NCI-H774 (cell line): ENCODE results near the gene RHEB.
"Not testable (repeated sequence)": the region's sequence is repeated elsewhere in the genome, so short reads cannot be mapped to it uniquely, and the experiment has no call there.

Experiments used
- DNase-seq: peaks from one replicate; lab custom pipeline; 2025; lab: John Stamatoyannopoulos, UW

The RHEB gene, protein sequence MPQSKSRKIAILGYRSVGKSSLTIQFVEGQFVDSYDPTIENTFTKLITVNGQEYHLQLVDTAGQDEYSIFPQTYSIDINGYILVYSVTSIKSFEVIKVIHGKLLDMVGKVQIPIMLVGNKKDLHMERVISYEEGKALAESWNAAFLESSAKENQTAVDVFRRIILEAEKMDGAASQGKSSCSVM

DNA sequence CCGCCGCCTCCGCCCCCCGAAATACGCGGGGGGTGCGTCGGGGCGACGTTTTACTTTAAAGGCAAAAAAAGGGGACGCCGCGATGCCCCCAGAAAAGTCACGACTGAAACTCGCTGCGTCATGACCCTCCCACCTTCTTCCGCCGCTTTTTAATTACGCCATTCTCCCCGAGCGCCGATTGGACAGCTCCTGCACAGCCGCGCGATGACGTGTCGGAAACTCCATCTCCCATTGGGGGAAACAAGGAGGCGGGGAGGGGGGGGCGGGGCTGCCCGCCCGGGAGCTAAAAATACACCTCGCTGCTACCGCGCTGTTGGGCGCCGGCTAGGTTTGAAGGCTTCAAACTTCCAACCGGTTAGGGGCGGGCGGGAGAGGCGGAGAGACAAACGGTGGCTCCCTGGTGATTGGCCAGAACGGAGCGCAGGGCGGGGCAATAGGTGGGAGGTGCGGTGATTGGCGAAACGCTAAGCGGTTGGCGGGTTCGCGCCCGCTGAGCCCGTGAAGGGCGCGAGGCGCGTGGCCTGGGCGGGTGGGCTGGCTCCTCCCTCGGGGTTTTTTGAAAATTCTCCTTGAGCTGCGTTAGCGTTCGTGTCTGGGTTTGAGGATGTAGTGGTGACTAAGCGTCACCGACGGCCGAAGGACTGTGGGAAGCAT lies at the start of gene RHEB:
RHEB (minus strand) TSS at position 131 of the 654 bp plus-strand sequence. CDS start 384 bp downstream, outside the sequence.
- peak; percentile 99 for DNase-seq

GRCh38 chr7:151566897-151567320 lies 47.2 kb upstream of the RHEB start:
- DNase-seq: no peak

DNA sequence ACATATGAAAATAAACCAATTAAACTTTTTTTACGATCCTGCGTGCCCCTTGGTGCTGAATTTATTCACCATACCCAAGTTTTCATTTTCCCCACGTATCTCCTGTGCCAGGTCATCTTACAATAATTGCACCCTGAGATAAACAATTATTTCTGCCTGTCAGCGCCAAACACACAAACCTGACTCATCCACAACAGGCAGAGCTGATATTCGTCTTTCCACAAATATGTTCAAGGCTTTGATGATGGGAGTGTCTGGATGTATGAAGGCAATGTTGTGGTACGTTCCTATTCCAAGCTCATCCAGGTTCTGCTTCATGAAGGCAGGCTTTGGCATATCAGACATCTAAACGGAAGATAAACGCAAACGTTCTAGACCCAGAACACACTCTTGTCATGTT lies 45.8 kb upstream of the RHEB start:
- no peak for DNase-seq

GRCh38 chr7:151560243-151560642 lies 40.5 kb upstream of the RHEB start:
- no peak for DNase-seq

- no peak for DNase-seq
Observed at GRCh38 chr7:151559557-151560183, 40.0 kb upstream of the RHEB start.

GRCh38 chr7:151558575-151558974 lies 38.9 kb upstream of the RHEB start:
- DNase-seq: no peak

- no peak for DNase-seq
Observed at GRCh38 chr7:151556592-151556991, 36.9 kb upstream of the RHEB start.

DNA sequence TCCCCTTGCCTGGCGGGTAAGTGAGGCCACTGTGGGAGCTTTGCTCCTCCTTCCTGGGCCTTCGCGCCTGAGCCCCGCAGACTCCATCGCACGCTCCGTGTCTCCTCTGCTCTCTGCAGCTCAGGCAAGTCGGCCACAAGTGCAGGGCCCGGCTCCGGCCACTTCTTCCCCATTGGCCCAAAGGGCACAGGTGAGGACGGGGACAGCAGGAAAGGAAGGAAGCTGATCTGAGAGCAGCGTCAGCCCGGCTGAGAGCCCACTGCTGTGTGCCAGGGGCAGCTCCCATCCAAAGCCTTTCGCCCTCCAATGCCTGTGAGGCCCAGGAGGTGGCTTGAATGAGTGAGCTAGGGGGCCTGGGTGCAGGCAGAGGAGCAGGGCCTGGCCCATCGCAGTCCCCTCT lies 33.7 kb upstream of the RHEB start:
- no peak for DNase-seq

GRCh38 chr7:151552352-151553028 lies 32.8 kb upstream of the RHEB start:
- DNase-seq: peak; percentile 42

- no peak for DNase-seq
Observed at GRCh38 chr7:151551820-151552219, 32.1 kb upstream of the RHEB start.

- DNase-seq: no peak
Observed at GRCh38 chr7:151550656-151551286, 31.1 kb upstream of the RHEB start.

DNA sequence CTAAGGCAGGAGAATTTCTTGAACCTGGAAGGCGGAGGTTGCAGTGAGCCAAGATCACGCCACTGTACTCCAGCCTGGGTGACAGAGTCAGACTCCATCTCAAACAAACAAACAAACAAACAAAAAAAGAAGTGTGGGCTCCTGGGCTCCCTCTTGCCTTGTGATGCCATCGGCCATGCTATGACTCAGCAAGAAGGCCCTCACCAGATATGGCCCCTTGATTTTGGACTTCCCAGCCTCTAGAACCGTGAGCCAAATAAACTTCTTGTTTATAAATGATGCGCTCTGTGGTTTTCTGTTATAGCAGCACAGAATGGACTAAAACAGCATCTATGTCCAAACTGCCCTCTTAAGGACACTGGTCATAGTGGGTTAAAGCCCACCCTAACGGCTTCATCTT lies 29.9 kb upstream of the RHEB start:
- DNase-seq: no peak

DNA sequence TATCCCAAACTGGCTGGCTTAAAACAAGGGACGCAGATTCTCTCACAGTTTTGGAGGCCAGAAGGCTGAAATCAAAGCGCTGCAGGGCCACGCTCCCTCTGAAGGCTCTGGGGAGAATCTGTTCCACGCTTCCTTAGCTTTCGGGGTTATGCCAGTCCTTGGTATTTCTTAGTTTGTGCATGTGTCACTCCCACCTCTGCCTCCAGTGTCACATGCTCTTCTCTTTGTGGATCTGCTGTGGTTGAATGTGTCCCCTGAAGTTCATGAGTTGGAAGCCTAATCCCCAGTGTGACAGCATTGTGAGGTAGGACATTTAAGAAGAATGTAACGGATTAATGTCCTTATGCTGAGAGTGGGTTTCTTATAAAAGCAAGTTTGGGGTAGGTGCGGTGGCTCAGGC lies 29.4 kb upstream of the RHEB start:
- DNase-seq: no peak

DNA sequence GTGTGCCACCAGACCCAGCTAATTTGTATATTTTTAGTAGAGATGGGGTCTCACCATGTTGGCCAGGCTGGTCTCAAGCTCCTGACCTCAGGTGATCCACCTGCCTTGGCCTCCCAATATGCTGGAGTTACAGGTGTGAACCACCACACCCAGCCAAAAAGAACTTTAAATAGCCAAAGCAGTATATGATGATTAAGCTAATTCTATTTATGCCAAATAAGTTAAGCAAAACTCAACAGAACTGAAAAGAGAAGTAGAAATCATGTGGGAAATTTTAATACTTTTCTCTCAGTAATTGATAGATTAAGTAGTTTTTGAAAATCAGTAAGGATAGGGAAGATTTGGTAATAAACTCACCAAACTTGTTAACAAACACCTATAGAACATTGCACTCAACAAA lies 24.5 kb upstream of the RHEB start:
- DNase-seq: no peak

DNA sequence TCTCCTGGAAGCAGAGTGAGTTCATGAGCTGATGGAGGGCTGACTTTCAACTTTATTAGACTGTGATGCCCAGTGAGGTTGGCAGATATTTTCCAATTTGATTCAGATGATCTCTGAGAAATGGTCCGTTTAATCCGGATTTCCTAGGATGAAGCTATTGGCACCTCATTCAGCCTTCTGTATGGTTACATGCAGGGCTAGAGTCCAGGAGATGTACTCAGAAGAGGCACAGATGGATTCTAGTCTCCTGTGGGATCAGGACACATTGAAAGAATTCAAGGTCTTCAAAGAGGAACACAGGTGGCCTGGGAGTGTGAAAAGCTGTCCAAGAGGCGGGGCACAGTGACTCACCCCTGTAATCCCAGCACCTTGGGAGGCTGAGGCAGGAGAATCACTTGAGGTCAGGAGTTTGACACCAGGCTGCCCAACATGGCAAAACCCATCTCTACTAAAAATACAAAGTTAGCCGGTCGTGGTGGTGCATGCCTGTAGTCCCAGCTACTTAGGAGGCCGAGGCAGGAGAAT lies 23.0 kb upstream of the RHEB start:
- DNase-seq: no peak

DNA sequence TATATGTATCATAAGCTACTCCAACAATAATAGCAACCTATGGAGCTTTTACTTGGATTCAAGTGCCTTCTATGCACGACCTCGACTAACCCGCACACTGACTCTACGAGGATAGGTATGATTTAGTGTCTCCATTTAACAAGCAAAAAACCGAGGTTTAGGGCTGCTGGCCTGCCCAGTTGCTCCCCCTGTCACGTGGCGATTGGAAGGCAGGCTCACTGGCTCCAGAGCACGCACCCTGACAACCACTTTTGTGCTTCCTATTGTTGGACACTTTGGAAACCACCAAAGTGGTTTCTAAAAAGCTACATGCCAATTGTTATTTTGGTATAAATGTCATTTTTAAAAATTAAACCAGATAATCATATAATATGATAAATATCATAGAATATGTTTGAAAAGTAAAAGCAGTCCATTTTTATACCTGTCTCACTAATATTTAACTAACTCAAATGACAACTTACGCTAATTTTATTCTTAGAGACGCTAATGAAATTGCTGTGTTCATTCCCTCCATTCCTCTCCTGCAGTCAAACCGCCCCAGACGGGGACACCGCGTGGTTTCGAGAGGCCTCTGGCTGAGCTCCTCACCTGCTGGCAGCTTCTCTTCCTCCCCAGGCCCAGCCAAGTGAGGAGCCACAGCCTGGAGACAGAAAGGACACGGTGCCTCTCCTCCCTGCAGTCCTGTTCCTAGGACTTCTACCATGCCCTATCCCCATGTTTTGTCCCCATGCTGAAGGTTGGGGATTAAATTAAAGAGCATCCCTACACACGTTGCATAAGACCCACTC lies 22.2 kb upstream of the RHEB start:
- DNase-seq: no peak

DNA sequence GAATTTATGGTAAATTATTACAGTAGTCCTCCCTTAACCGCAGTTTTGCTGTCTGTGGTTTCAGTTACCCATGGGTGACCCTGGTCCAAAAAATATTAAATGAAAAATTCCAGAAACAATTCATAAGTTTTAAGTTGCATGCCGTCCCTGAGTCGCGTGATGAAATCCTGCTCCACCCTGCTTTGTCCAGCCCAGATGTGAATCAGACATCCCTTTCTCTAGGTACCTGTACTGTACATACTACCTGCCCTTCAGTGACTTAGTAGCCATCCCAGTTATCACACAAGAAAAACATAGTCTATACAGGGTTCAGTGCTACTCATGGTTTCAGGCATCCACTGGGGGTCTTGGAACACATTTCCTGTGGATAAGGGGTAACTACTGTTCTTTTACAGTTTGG lies 20.5 kb upstream of the RHEB start:
- no peak for DNase-seq

DNA sequence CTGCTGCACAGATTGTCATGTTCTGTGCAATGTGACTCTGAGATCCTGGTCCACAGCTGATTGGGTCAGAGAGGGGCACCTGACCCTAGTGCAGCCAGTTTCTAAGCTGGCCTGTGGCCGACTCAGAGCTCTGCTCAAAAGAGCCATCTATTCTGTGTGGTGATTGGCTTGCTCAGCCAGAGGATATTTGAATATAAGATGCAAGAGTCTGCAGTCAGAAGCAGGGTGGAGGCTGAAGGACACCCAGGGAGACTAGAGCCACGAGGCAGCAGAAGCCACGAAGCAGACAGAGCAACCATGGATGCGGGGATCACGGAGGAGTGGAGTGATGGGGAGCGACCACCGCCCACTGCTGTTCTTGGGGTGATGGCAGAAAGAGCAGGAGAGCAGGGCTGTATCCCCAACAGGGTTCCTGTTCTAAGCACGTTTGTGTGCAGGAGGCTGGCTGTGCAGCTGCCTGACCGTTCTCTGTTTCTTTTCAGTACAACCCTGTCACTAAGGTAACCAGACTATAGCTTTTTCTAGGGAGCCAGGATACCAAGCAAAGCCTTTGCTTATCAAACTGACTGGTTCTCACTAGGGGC lies 19.5 kb upstream of the RHEB start:
- peak; percentile 43 for DNase-seq

GRCh38 chr7:151537818-151538561 lies 18.3 kb upstream of the RHEB start:
- DNase-seq: no peak

DNA sequence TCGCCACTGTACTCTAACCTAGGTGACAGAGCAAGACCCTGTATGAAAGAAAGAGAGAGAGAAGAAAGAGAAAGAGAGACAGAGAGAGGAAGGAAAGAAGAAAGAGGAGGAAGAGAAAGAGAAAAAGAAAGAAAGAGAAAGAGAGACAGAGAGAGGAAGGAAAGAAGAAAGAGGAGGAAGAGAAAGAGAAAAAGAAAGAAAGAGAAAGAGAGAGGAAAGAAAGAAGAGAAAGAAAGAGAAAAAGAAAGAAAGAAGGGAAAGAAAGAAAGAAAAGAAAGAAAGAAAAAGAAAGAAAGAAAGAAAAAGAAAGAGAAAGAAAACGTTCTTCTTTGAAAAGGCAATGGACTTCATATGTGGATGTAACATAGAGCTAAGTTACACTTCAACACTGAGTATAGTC lies 16.5 kb upstream of the RHEB start:
- not testable (repeated sequence) for DNase-seq
